Measurements from ENCODE around the gene NPAS3. TPM values are rescaled to one million over a fixed set of nuclear protein-coding genes. Genes with fewer than 3 reads are reported as not detected.

The NPAS3 gene
- total and polyA plus RNA-seq, 2 donors (not counting 3 experiments of a cell fraction or from before 2014, with no cell fraction given), result 0.10 to 0.13 TPM

- no peak overlapping the region for H3K4me2 ChIP-seq (ENCODE audit: insufficient read depth, low read length)
- H3K4me1 ChIP-seq (ENCODE audit: control insufficient read depth, extremely low read depth, insufficient read depth, low read length), result no peaks in the 10 kb centered on the region
- DNase-seq (ENCODE audit: low read depth, low spot score) (no peak), FAIRE-seq (no peak)
- no peak overlapping the region for H3K9ac ChIP-seq (replicated peaks; ENCODE audit: extremely low read depth, insufficient read depth, low read length)
- intact Hi-C loops (cut with micrococcal nuclease) (no loop called here), dilution Hi-C loops (cut with MboI; ENCODE audit: extremely low pct_ligation_motif_present, low sequenced_read_pairs) (no loop called here)
- H3K27ac ChIP-seq (ENCODE audit: insufficient read depth, low read depth, low read length), result no peak overlapping the region
- no peak overlapping the region for H2AFZ ChIP-seq (ENCODE audit: low read depth, low read length)
- H3K4me3 ChIP-seq (replicated peaks in 1 of 3; ENCODE audit: insufficient read depth in 1 of 3, low read depth in 1 of 3, low read length in 3 of 3), result no peak overlapping the region
- TF ChIP-seq POLR2A (IDR thresholded peaks at IDR 0.05; ENCODE audit: low read depth, low read length) (no peak), GATA2 (IDR thresholded peaks at IDR 0.05; ENCODE audit: insufficient read depth, insufficient read length, low read depth, low read length) (no peak), FOS (IDR thresholded peaks at IDR 0.05; ENCODE audit: borderline replicate concordance, insufficient read depth, low read length) (no peak), EZH2 (IDR thresholded peaks at IDR 0.05; ENCODE audit: borderline replicate concordance, low read depth, low read length, severe bottlenecking) (no peak), MYC (IDR thresholded peaks at IDR 0.05; ENCODE audit: low read depth, low read length) (no peak), CTCF (IDR thresholded peaks at IDR 0.05; ENCODE audit: extremely low read depth in 1 of 2, insufficient read depth in 1 of 2, low read depth in 1 of 2, low read length in 2 of 2) (no peak), MAX (IDR thresholded peaks at IDR 0.05; ENCODE audit: insufficient read depth, insufficient read length) (no peak), JUN (IDR thresholded peaks at IDR 0.05; ENCODE audit: borderline replicate concordance, insufficient read depth, insufficient read length, low read depth) (no peak), POLR2AphosphoS5 (IDR thresholded peaks at IDR 0.05; ENCODE audit: insufficient read depth, low read depth, low read length) (no peak)
- no peaks in the 10 kb centered on the region for H3K9me3 ChIP-seq (replicated peaks; ENCODE audit: control insufficient read depth, insufficient read depth, low read length)
- ChIA-PET POLR2A (no interaction called here), CTCF (no interaction called here)
- no peaks in the 10 kb centered on the region for H3K79me2 ChIP-seq (ENCODE audit: control insufficient read depth, insufficient read depth, low read length)
- H3K9me1 ChIP-seq (replicated peaks; ENCODE audit: control insufficient read depth, extremely low read depth, insufficient read depth, low read length), result no peaks in the 10 kb centered on the region
- no peaks in the 10 kb centered on the region for H4K20me1 ChIP-seq (replicated peaks; ENCODE audit: control insufficient read depth, extremely low read depth, insufficient read depth, low read length)
- H3K27me3 ChIP-seq (ENCODE audit: control insufficient read depth in 2 of 2, insufficient read depth in 2 of 2, low read length in 2 of 2), result no peaks in the 10 kb centered on the region
- no TSS peak for BruUV-seq (replicated peaks)
- no peaks in the 10 kb centered on the region for H3K36me3 ChIP-seq (ENCODE audit: control insufficient read depth in 2 of 2, extremely low read depth in 1 of 2, insufficient read depth in 2 of 2, low read length in 2 of 2)
Measured at GRCh38 chr14:33386140-33386539, 447.5 kb downstream of the NPAS3 start.

All from endothelial cell of umbilical vein (primary cell).